HEK293T (cell line): Measurements from ENCODE around the gene FGG.

Experiments used
- CTCF ChIA-PET: fragments of 350-600 bp; formaldehyde crosslinking; extraction: SDS; loops from one replicate; lab custom pipeline; 2021; ENCODE audit warnings: antibody characterized with exemption, inconsistent platforms; lab: Yijun Ruan, JAX
- POLR2A ChIA-PET: fragments of 350-600 bp; formaldehyde crosslinking; extraction: SDS; loops from one replicate; lab custom pipeline; 2020; ENCODE audit warnings: antibody characterized with exemption, inconsistent platforms; lab: Yijun Ruan, JAX
- DNase-seq: peaks from one replicate; pipeline ENCODE4 v3.0.0; 2012; ENCODE audit warnings: mixed read lengths; ENCODE audit errors: extremely low spot score
- ARNT ChIP-seq: fragments of 450-650 bp; IDR thresholded peaks from 2 replicates; pipeline ENCODE4 v1.6.1; 2017; ENCODE audit warnings: mild to moderate bottlenecking
- BHLHE40 ChIP-seq: fragments of 450-650 bp; IDR thresholded peaks from 2 replicates; pipeline ENCODE4 v1.6.1; 2016; ENCODE audit warnings: mild to moderate bottlenecking, moderate library complexity, borderline replicate concordance
- CTBP1 ChIP-seq: fragments of 450-650 bp; IDR thresholded peaks from 2 replicates; pipeline ENCODE4 v1.6.1; 2016; ENCODE audit warnings: borderline replicate concordance
- ELF4 ChIP-seq: fragments of 450-650 bp; IDR thresholded peaks from 2 replicates; pipeline ENCODE4 v1.6.1; 2017; ENCODE audit warnings: antibody characterized with exemption
- FOXA1 ChIP-seq: fragments of 450-650 bp; IDR thresholded peaks from 2 replicates; pipeline ENCODE4 v1.6.1; 2016; ENCODE audit warnings: mild to moderate bottlenecking
- FOXK2 ChIP-seq: fragments of 450-650 bp; IDR thresholded peaks from 2 replicates; pipeline ENCODE4 v1.6.1; 2016; ENCODE audit warnings: mild to moderate bottlenecking
- FOXM1 ChIP-seq: fragments of 450-650 bp; IDR thresholded peaks from 2 replicates; pipeline ENCODE4 v1.6.1; 2017; ENCODE audit warnings: mild to moderate bottlenecking, borderline replicate concordance
- HDGF ChIP-seq: fragments of 450-650 bp; IDR thresholded peaks from 2 replicates; pipeline ENCODE4 v1.6.1; 2017; ENCODE audit warnings: antibody characterized with exemption, borderline replicate concordance
- L3MBTL2 ChIP-seq: fragments of 450-650 bp; conservative IDR thresholded peaks from 2 replicates; pipeline ENCODE4 v1.6.1; 2016; ENCODE audit warnings: mild to moderate bottlenecking
- LEF1 ChIP-seq: fragments of 450-650 bp; IDR thresholded peaks from 2 replicates; pipeline ENCODE4 v1.6.1; 2017; ENCODE audit warnings: mild to moderate bottlenecking, borderline replicate concordance
- NFRKB ChIP-seq: fragments of 450-650 bp; IDR thresholded peaks from 2 replicates; pipeline ENCODE4 v1.6.1; 2016; ENCODE audit warnings: mild to moderate bottlenecking, moderate library complexity
- SP1 ChIP-seq: fragments of 450-650 bp; IDR thresholded peaks from 2 replicates; pipeline ENCODE4 v1.6.1; 2017
- SUZ12 ChIP-seq: fragments of 450-650 bp; IDR thresholded peaks from 2 replicates; pipeline ENCODE4 v1.6.1; 2016; ENCODE audit warnings: mild to moderate bottlenecking
- TARDBP ChIP-seq: fragments of 450-650 bp; IDR thresholded peaks from 2 replicates; pipeline ENCODE4 v1.6.1; 2016
- ZNF384 ChIP-seq: fragments of 450-650 bp; IDR thresholded peaks from 2 replicates; pipeline ENCODE4 v1.6.1; 2016
- TF ChIP-seq, protein P1 (sequence below): fragments of 450-650 bp; IDR thresholded peaks from 2 replicates; pipeline ENCODE4 v1.6.1; 2016

FGG gene

GRCh38 chr4:154573190-154573870 lies 39.1 kb downstream of the FGG start:
- no peak for DNase-seq
- ChIA-PET POLR2A (no interaction called here), CTCF (interaction anchor here (1.1 kb wide), 1 partner anchor 14 kb away, joined by 4 read pairs; no protein-coding TSS in a partner anchor)
- TF ChIP-seq SUZ12: no peak
- no peak for TF ChIP-seq ARNT
- TF ChIP-seq NFRKB: no peak
- no peak for TF ChIP-seq BHLHE40

DNA sequence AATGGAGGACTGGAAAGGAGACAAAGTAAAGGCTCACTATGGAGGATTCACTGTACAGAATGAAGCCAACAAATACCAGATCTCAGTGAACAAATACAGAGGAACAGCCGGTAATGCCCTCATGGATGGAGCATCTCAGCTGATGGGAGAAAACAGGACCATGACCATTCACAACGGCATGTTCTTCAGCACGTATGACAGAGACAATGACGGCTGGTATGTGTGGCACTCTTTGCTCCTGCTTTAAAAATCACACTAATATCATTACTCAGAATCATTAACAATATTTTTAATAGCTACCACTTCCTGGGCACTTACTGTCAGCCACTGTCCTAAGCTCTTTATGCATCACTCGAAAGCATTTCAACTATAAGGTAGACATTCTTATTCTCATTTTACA lies 42.9 kb downstream of the FGG start:
- ChIA-PET POLR2A (interaction anchor here (1.3 kb wide), 1 partner anchor 20 kb away, joined by 3 read pairs; the partner anchor contains the start of gene PLRG1), CTCF (interaction anchor here (1.8 kb wide), 1 partner anchor 10 kb away, joined by 7 read pairs; no protein-coding TSS in a partner anchor)

DNA sequence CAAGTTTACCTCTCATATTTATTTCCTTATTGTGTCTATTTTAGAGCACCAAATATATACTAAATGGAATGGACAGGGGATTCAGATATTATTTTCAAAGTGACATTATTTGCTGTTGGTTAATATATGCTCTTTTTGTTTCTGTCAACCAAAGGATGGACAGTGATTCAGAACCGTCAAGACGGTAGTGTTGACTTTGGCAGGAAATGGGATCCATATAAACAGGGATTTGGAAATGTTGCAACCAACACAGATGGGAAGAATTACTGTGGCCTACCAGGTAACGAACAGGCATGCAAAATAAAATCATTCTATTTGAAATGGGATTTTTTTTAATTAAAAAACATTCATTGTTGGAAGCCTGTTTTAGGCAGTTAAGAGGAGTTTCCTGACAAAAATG lies 43.4 kb downstream of the FGG start:
- DNase-seq: no peak
- no peak for TF ChIP-seq ELF4
- TF ChIP-seq SUZ12: no peak
- no peak for TF ChIP-seq ARNT
- no peak for TF ChIP-seq CTBP1
- no peak for TF ChIP-seq BHLHE40
- TF ChIP-seq FOXM1: no peak
- no peak for TF ChIP-seq L3MBTL2
- no peak for TF ChIP-seq HDGF
- TF ChIP-seq NFRKB: no peak
- TF ChIP-seq, protein P1, sequence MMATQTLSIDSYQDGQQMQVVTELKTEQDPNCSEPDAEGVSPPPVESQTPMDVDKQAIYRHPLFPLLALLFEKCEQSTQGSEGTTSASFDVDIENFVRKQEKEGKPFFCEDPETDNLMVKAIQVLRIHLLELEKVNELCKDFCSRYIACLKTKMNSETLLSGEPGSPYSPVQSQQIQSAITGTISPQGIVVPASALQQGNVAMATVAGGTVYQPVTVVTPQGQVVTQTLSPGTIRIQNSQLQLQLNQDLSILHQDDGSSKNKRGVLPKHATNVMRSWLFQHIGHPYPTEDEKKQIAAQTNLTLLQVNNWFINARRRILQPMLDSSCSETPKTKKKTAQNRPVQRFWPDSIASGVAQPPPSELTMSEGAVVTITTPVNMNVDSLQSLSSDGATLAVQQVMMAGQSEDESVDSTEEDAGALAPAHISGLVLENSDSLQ: no peak
- TF ChIP-seq ZNF384: no peak
- ChIA-PET POLR2A (interaction anchor here (1.1 to 1.3 kb wide), 2 partner anchors 19 kb away, joined by 3 read pairs; partner anchors contain the start of gene PLRG1), CTCF (interaction anchor here (0.6 to 1.8 kb wide), 2 partner anchors 10 to 202 kb away, joined by 3 to 7 read pairs; no protein-coding TSS in a partner anchor)

More for the DNA sequence above, 42.9 kb downstream of the FGG start:
- DNase-seq: no peak
- no peak for TF ChIP-seq SUZ12
- TF ChIP-seq NFRKB: no peak
- no peak for TF ChIP-seq TARDBP
- TF ChIP-seq SP1: no peak
- TF ChIP-seq BHLHE40: no peak
- no peak for TF ChIP-seq ARNT
- TF ChIP-seq, protein P1: no peak
- no peak for TF ChIP-seq FOXA1
- TF ChIP-seq HDGF: no peak
- TF ChIP-seq LEF1: no peak
- no peak for TF ChIP-seq ZNF384
- TF ChIP-seq ELF4: no peak
- no peak for TF ChIP-seq FOXM1
- TF ChIP-seq L3MBTL2: no peak
- no peak for TF ChIP-seq CTBP1

DNA sequence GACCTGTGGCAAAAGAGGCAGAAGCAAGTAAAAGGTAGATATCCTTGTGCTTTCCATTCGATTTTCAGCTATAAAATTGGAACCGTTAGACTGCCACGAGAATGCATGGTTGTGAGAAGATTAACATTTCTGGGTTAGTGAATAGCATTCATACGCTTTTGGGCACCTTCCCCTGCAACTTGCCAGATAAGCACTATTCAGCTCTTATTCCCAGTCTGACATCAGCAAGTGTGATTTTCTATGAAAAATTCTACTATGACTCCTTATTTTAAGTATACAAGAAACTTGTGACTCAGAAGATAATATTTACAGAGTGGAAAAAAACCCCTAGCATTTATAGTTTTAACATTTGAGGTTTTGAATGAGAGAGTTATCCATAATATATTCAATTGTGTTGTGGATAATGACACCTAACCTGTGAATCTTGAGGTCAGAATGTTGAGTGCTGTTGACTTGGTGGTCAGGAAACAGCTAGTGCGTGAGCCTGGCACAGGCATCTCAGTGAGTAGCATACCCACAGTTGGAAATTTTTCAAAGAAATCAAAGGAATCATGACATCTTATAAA lies 45.7 kb downstream of the FGG start:
- DNase-seq: no peak
- ChIA-PET CTCF (interaction anchor here (0.7 kb wide), 1 partner anchor 52 kb away, joined by 3 read pairs; no protein-coding TSS in a partner anchor), POLR2A (interaction anchor here (0.6 kb wide), 1 partner anchor 17 kb away, joined by 3 read pairs; the partner anchor contains the start of gene PLRG1)
- TF ChIP-seq BHLHE40 (no peak), ARNT (no peak), LEF1 (no peak), CTBP1 (no peak), FOXM1 (no peak), NFRKB (no peak), FOXA1 (no peak), FOXK2 (no peak), TARDBP (no peak), L3MBTL2 (no peak), SP1 (no peak), SUZ12 (no peak), HDGF (no peak)
- TF ChIP-seq, protein P1: no peak

DNA sequence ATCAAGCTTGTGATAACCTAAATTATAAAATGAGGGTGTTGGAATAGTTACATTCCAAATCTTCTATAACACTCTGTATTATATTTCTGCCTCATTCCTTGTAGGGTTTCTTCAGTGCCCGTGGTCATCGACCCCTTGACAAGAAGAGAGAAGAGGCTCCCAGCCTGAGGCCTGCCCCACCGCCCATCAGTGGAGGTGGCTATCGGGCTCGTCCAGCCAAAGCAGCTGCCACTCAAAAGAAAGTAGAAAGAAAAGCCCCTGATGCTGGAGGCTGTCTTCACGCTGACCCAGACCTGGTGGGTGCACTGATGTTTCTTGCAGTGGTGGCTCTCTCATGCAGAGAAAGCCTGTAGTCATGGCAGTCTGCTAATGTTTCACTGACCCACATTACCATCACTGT lies 46.8 kb downstream of the FGG start:
- ChIA-PET POLR2A (no interaction called here), CTCF (interaction anchor here (1.4 kb wide), 1 partner anchor 53 kb away, joined by 7 read pairs; no protein-coding TSS in a partner anchor)
- no peak for TF ChIP-seq CTBP1
- TF ChIP-seq L3MBTL2: no peak
- no peak for TF ChIP-seq BHLHE40
- no peak for TF ChIP-seq FOXK2
- DNase-seq: no peak

GRCh38 chr4:154564311-154564710 lies 48.1 kb downstream of the FGG start:
- POLR2A ChIA-PET: interaction anchor here (0.7 kb wide), 1 partner anchor 14 kb away, joined by 3 read pairs; the partner anchor contains the start of gene PLRG1
- CTCF ChIA-PET: interaction anchor here (0.6 to 1.4 kb wide), 2 partner anchors 55 to 219 kb away, joined by 3 to 7 read pairs; no protein-coding TSS in a partner anchor
- DNase-seq: no peak
- TF ChIP-seq CTBP1 (no peak), SP1 (no peak), ZNF384 (no peak), ARNT (no peak), ELF4 (no peak), HDGF (no peak), FOXM1 (no peak), FOXA1 (no peak)
- TF ChIP-seq, protein P1: no peak
